B cell (primary cell): ENCODE data around the gene PPP6R3.

Experiments used
- CTCF ChIP-seq: fragments of 200-600 bp; IDR thresholded peaks from one replicate; pipeline ENCODE4 v1.8.0; 2022; ENCODE audit warnings: antibody characterized with exemption, mild to moderate bottlenecking
- EZH2 ChIP-seq: IDR thresholded peaks from 2 replicates; pipeline ENCODE4 v1.6.1; 2012; ENCODE audit warnings: borderline replicate concordance, low read depth, mild to moderate bottlenecking, moderate library complexity, low read length; ENCODE audit not compliant: insufficient read depth, poor library complexity, severe bottlenecking

GRCh38 chr11:68454767-68455166, 5.8 kb upstream of the PPP6R3 start:
- no peak for TF ChIP-seq EZH2
- TF ChIP-seq CTCF: no peak
